ENCODE data around the gene ZNF735.
"Not testable (repeated sequence)": the region's sequence is repeated elsewhere in the genome, so short reads cannot be mapped to it uniquely, and the experiment has no call there.

Gene ZNF735

DNA sequence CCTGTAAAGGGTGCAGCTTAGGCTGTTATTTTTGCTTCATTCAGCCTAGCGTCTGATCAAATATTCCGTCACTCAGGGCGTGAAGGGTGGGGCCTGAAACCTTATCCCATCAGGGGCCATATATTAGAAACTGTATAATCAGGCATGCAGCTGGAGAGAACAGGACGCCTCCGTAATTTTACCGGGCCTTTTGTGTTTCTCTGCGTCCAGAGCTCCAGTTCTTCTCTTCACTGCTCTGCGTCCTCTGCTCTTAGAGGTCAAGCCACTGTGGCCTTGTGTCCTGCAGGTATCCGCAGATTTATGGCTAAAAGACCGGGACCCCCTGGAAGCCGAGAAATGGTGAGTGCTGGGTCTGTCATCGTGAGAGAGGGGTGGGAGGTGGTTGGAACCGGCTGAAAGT is at the start of gene ZNF735:
ZNF735 (plus strand) TSS at position 301 of the 400 bp plus-strand sequence; CDS start at position 301, 0 bp downstream.
- no peak for DNase-seq

DNA sequence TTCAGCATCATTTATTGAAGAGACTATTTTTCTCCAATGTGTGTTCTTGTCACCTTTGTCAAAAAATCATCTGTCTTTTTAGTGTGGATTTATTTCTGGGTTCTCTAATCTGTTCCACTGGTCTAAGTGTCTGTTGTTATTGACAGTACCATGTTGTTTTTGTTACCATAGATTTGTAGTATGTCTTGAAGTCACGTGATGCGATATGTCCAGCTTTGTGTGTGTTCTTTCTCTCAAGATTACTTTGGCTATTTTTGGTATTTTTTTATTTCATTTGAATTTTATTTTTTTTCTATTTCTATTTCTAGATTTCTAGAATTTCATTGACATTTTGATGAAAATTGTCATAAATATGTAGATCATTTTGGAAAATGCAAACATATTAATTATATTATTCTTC is 36.0 kb upstream of the ZNF735 start:
- DNase-seq = not testable (repeated sequence)

DNA sequence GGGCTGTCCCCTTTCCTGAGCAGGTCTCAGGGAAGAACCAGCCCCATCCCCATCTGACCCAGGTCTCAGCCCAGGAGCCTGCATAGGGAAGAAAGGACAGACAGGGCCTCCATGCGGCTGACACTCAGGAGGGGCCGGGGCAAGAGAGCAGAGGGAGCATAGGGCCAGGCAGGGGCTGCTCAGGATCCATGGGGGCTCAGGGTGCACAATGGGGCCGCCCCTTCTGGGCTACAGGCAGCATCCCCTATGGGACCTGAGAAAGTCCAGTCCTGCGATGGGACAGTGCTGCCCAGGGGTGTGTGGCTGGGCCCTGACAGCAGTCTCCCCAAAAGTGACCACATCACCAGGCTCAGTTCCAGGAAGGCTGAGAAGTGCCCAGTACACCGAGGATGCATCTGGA is 32.7 kb upstream of the ZNF735 start:
- DNase-seq = no peak

DNA sequence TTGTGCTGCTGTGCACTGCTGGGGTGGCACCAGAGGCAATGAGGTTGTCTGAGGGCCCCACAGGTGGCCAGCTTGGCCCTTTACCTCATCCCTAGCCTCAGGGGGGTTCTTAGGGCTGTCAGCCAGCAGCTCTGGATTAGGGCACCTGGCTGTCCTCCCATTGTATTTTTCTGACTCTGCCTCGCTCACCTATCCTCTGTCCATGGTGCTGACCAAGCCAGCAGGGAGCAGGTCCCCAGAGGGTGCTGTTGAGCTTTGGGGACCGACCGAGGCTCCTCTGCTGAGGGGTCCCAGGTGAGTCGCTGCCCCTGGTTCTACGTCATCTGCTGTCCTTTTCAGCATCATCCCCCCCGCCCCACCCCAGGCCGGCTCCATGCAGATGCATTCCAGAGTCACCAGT is 32.1 kb upstream of the ZNF735 start:
- no peak for DNase-seq

DNA sequence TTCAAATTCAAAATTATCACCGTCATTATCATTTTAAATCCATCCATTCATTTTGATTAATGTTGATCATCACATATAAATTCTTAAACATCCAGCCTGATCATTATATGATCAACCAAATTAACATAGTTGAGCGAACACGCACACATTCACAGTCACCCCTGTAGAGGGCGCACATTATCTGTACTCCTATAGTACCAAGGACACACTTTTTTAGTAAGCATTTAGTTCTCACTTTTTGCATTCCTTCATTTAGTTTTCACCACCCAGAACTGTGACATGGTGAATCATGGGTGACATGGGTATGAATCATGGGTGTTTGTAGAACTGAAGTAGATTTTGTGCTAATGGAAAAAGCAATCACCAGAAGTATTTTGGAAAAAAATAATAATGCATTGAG is 26.0 kb upstream of the ZNF735 start:
- DNase-seq = peak; percentile 4

DNA sequence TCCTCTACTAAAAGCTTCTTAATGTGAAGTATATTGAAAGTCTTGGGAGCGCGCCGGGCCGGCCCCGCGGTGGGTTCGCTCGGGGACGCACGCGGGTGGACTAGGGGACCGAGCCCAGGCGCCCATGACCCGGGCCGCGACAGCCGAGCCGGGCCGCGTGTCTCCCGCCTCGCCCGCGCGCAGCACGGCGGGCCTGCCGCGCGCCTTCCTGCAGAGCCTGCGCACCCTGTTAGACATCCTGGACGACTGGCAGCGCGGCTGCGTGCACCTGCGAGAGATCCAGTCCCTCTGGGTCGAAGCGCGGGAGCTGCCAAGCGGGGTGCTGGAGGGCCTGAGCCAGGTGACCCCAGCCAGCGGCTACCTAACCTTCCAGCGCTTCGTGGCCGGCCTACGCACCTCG is 25.4 kb upstream of the ZNF735 start:
- no peak for DNase-seq

DNA sequence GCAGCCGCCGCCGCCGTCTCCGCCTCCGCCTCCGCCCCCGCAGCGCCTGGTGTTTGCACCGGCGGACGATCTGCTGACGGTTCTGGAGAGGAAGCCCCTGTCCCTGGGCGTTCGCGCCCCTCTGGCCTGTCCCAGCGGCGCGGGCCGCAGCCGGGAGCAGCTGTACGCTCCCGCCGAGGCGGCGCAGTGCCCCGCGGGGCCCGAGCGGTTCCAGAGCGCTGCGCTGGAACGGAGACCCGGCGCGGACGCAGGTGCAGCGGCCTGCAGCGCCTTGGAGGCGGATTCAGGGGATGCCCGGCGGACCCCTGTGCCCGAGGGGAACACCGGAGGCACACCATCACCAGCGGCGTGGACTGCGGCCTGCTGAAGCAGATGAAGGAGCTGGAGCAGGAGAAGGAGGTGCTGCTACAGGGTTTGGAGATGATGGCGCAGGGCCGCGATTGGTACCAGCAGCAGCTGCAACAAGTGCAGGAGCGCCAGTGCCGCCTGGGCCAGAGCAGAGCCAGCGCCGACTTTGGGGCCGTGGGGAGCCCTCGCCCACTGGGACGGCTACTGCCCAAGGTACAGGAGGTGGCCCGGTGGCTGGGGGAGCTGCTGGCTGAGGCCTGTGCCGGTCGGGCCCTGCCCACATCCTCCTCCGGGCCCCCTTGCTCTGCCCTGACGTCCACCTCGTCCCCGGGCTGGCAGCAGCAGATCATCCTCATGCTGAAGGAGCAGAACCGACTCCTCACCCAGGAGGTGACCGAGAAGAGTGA is 24.8 kb upstream of the ZNF735 start:
- no peak for DNase-seq

DNA sequence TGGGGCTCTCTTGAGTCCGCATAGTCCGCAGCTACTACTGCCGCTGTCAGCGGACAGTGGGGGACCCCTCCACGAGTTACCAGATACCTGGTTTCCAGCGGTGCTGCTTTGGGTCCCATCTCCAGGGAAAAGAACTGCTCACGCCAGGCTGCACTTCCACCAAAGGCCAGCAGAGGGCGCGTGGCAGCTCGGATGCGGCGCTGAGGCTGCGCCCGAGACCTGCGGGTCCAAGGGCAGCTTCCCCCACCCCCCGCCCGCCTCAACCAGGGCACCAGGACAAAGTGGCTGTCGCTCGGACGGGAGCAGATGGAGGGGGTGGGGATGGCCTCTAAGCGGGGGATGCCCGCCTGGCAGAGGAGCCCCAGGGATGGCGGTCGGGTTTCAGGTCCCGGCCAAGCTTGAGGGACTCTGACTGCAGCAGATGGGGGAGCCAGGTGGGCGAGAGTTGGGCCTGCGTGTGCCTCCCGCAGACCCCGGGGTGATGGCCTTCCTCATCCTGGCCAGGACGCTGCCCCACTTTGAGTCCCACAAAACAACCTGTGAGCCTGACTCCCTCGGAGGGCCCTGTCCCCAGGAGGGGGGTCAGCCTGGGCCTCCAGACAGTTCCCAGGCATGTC is 23.8 kb upstream of the ZNF735 start:
- DNase-seq = peak; percentile 2

DNA sequence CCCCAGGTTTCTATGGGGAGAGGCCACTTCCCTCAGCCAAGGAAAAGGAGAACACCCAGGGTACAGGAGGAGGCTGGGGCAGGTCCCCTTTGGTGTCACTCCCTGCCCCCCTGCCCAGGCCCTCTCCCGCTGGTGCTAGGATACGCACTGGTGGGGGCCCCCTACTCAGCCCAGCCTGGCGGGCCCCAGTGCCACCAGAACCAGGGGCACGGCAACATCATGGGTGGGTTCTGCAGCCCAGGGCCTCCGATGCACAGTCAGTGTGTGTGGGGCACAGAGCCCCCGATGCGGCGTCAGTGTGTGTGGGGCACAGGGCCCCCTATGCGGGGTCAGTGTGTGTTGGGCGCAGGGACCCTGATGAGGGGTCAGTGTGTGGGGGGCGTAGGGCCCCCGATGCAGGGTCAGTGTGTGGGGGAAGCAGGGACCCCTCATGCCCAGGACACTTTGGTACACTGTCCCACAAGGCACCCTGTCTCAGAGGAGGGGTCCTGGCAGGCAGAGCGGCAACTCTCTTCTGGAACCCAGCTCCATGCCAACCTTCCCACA is 23.1 kb upstream of the ZNF735 start:
- no peak for DNase-seq

DNA sequence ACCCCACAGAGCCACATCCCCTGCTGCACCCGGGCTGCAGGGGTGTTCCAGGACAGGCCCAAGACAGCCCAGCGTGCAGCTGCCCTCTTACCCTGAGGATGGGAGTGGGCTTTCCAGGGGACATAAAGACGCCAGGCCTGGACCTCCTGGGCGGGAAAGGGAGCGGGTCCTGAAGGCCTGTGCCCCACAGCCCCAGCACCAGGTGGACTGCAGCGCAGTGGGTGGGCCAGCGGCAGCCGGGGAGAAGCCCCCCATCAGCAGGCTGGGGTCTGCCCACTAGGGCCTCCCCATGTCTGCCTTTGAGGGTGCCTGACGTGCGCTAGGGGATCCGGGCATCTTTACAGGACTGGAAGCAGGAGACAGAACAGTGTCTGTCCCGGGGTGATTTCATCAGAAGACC is 22.6 kb upstream of the ZNF735 start:
- no peak for DNase-seq

DNA sequence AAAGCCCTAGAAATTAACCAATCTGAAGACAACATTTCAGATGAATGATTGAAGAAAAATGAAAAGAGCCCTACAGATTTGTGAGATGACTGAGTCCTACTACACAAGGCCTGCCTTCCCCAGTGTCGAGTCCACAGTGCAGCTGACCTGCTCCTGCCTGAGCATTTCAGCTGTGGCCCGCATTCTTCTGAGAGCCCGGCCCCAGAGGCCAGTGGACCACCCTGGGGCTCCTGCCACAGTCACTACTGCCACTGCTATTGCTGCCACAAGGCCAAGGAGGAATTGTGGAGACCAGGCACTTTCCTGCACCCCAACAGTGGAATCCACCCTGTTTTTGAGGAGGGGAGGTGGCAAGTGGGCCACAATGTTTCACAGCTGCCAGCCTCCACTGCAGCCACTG is 19.6 kb upstream of the ZNF735 start:
- DNase-seq = no peak

DNA sequence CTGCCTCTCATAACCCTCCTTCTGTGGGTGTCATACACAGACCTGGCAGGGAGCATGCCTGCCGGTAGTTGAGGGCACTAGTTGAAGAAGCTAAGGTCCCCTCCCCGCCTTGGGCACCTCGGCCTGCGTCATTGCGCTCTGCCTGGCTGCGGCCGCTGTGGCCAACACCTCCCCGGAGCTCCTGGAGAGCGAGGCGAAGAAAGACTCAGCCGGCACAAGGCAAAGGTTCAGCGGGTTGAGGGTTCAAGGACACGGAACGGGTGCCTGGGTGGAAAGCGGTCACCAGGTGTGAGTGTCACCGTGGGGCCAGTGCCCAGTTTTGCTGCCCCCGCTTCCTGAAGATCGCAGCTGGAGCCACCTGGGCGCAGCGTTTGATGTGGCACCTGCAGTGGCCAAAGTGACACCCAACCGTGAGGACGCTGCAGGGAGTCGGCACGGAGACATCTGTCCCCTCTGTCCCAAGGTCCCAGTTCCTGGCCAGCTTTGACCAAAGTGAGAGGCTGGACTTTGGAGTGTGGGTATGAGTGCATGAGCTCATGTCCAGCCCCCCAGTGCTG is 14.8 kb upstream of the ZNF735 start:
- DNase-seq = no peak

DNA sequence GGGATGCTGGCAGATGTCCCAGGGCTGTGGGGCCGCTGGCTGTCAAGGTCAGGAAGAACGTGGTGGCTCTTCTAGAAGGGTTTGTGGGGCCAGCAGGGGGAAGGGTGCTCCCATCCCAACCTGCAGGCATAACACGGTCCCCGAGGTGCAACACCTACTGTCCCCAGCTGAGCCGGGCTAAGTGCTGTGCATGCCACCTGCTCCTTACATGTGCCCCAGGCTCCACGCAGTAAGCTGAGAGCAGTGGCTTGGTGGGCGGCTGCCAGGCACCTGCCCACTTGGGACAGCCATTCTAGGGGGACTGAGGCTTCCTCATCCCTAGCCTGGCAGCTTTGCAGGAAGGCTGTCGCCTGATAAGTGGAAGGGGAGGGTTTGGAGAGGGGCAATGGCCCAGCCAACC is 14.2 kb upstream of the ZNF735 start:
- DNase-seq = no peak

DNA sequence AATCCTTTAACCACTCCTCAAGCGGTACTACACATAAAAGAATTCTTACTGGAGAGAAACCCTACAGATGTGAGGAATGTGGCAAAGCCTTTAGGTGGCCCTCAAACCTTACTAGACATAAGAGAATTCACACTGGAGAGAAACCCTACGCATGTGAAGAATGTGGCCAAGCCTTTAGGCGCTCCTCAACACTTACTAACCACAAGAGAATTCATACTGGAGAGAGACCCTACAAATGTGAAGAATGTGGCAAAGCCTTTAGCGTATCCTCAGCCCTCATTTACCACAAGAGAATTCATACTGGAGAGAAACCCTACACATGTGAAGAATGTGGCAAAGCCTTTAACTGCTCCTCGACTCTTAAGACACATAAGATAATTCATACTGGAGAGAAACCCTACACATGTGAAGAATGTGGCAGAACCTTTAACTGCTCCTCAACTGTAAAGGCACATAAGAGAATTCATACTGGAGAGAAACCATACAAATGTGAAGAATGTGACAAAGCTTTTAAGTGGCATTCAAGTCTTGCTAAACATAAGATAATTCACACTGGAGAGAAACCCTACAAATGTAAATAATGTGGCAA is 12.8 kb downstream of the ZNF735 start:
- DNase-seq = not testable (repeated sequence)

DNA sequence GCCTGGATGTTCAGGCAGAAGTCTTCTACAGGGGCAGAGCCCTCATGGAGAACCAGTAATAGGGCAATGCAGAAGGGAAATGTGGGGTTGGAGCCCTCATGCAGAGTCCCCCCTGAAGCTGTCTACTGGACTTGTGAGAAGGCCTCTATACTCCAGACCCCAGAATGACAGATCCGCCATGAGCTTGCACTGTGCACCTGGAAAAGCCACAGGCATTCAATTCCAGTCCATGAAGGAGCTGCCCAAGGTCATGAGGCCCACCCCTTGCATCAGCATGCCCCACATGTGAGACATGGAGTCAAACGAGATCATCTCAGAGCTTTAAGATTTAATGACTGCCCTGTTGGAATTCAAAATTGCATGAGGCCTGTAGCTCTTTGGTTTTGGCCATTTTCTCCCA is 16.4 kb downstream of the ZNF735 start:
- DNase-seq = no peak

DNA sequence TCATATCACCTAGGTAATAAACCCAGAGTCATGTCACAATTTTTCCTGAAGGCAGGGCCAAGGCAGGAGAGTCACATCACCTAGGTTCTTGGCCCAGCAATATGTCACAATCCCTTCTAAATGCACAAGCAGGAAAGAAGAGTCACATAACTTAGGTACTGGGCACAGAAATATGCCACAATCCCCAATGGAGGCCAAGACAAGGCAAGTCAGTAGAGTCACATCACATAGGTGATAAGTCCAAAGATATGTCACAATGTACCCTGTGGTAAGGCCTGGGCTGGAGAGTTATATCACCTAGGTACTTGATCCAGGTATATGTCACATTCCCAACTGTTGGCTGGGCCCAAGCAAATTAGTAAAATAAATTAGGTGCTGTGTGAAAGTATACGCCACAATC is 21.2 kb downstream of the ZNF735 start, which contains the start of gene ZNF679:
ZNF679 (plus strand) TSS at position 301 of the 400 bp plus-strand sequence. CDS start 20,644 bp downstream, outside the sequence.
- not testable (repeated sequence) for DNase-seq

DNA sequence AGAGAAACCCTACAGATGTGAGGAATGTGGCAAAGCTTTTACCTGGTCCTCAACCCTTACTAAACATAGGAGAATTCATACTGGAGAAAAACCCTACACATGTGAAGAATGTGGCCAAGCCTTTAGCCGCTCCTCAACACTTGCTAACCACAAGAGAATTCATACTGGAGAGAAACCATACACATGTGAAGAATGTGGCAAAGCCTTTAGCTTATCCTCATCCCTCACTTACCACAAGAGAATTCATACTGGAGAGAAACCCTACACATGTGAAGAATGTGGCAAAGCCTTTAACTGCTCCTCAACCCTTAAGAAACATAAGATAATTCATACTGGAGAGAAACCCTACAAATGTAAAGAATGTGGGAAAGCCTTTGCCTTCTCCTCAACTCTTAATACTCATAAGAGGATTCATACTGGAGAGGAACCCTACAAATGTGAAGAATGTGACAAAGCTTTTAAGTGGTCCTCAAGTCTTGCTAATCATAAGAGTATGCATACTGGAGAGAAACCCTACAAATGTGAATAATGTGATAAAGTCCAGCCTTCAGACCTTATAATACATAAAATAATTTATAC is 59.4 kb downstream of the ZNF735 start:
- DNase-seq = no peak

All from suppressor macrophage treated with lipopolysaccharide for 4 hours (primary cell).